Immature natural killer cell (primary cell): ENCODE data around the gene DOLK. TPM values are rescaled to one million over a fixed set of nuclear protein-coding genes. Genes with fewer than 3 reads are reported as not detected.

Experiments used
- DNase-seq, 3 donors: peaks; one replicate each; pipeline ENCODE4 v3.0.0; 2022; ENCODE audit warnings: mixed read lengths in 1 of 3
- H3K27ac Mint-ChIP-seq, 6 donors: one replicate each; pipeline ENCODE4 v1.8.0; 2020; ENCODE audit warnings: mixed read lengths in 6 of 6, mild to moderate bottlenecking in 5 of 6, inconsistent platforms in 4 of 6, moderate library complexity in 3 of 6
- H3K27me3 Mint-ChIP-seq, 3 donors: one replicate each; pipeline ENCODE4 v1.8.0; 2020 to 2021; ENCODE audit warnings: low read depth in 3 of 3, mild to moderate bottlenecking in 3 of 3, mixed read lengths in 3 of 3, moderate library complexity in 3 of 3, inconsistent platforms in 1 of 3
- H3K36me3 Mint-ChIP-seq, 3 donors: one replicate each; pipeline ENCODE4 v1.8.0; 2020; ENCODE audit warnings: mixed read lengths in 3 of 3, inconsistent platforms in 2 of 3, mild to moderate bottlenecking in 2 of 3
- H3K4me1 Mint-ChIP-seq, 2 donors: one replicate each; pipeline ENCODE4 v1.8.0; 2020; ENCODE audit warnings: inconsistent platforms in 2 of 2, mild to moderate bottlenecking in 2 of 2, mixed read lengths in 2 of 2, moderate library complexity in 1 of 2
- H3K4me3 Mint-ChIP-seq, 5 donors: one replicate each; pipeline ENCODE4 v1.8.0; 2020; ENCODE audit warnings: mild to moderate bottlenecking in 5 of 5, mixed read lengths in 5 of 5, inconsistent platforms in 3 of 5, moderate library complexity in 3 of 5
- H3K9me3 Mint-ChIP-seq, 6 donors: one replicate each; pipeline ENCODE4 v1.8.0; 2020; ENCODE audit warnings: mild to moderate bottlenecking in 6 of 6, mixed read lengths in 6 of 6, inconsistent platforms in 4 of 6, moderate library complexity in 3 of 6
- polyA plus RNA-seq, 3 donors: library from polyadenylated mRNA; unstranded; fragments of 300-500 nt; fragmentation: Illumina TruSeq; gene quantifications; one replicate each; pipeline ENCODE4 v1.2.3, GENCODE V29; 2021

Gene DOLK
- polyA plus RNA-seq, 3 donors from 2014 or later: 9.5 to 18.0 (median 10.0) TPM

- Mint-ChIP-seq H3K27me3 (peaks cover 4 to 13% (median 12%) of the 10 kb centered on the region in 3 donors), H3K27ac (peak overlapping the region; percentile 93 to 97 (median 96)), H3K9me3 (no peaks in the 10 kb centered on the region), H3K36me3 (peaks cover 8 to 34% (median 13%) of the 10 kb centered on the region in 3 donors), H3K4me1 (peaks cover 86 to 91% of the 10 kb centered on the region in 2 donors), H3K4me3 (peak overlapping the region; percentile 57 to 79 (median 73))
- no peak for DNase-seq
These were observed 49.0 kb downstream of the DOLK start for GRCh38 chr9:128898382-128898781.

- Mint-ChIP-seq H3K27ac (peak overlapping the region; percentile 78 to 91 (median 86)), H3K4me1 (peaks cover 77 to 87% of the 10 kb centered on the region in 2 donors), H3K4me3 (peak overlapping the region in 4 of 5 donors; percentile 33 to 72 (median 62)), H3K27me3 (peaks cover 2 to 10% (median 4%) of the 10 kb centered on the region in 3 donors), H3K36me3 (peaks cover 10 to 36% (median 17%) of the 10 kb centered on the region in 3 donors), H3K9me3 (no peaks in the 10 kb centered on the region)
- no peak for DNase-seq
These were observed 51.8 kb downstream of the DOLK start for GRCh38 chr9:128895556-128895955.

Other genes starting within 250 kb of the DOLK start
- gene PKN3, start 245.1 kb downstream of the DOLK start, polyA plus RNA-seq: 1 to 10 TPM; 2.1 to 3.9 (median 2.9) TPM
- gene ZDHHC12, start 223.5 kb downstream of the DOLK start, polyA plus RNA-seq: 10 to 100 TPM; 63.7 to 76.6 (median 66.6) TPM
- gene ZER1, start 175.7 kb downstream of the DOLK start, polyA plus RNA-seq: 10 to 100 TPM; 28.5 to 51.5 (median 43.0) TPM
- gene TBC1D13, start 160.3 kb downstream of the DOLK start, polyA plus RNA-seq: 10 to 100 TPM; 16.4 to 30.7 (median 19.4) TPM
- gene ENDOG, start 129.1 kb downstream of the DOLK start, polyA plus RNA-seq: 10 to 100 TPM; 18.4 to 34.0 (median 24.7) TPM
- 10 to 100 TPM; 54.2 to 82.1 (median 64.7) TPM for gene SPOUT1, start 117.8 kb downstream of the DOLK start, polyA plus RNA-seq
- gene KYAT1, start 65.7 kb downstream of the DOLK start, polyA plus RNA-seq: 10 to 100 TPM in 1 of 3 donors, 1 to 10 TPM in 2; 9.6 to 10.1 (median 10.0) TPM
- gene LRRC8A, start 65.5 kb downstream of the DOLK start, polyA plus RNA-seq: 10 to 100 TPM; 29.3 to 98.2 (median 34.6) TPM
- 1 to 10 TPM; 2.7 to 7.1 (median 4.1) TPM for gene PHYHD1, start 26.6 kb downstream of the DOLK start, polyA plus RNA-seq
- 10 to 100 TPM; 12.2 to 31.8 (median 18.6) TPM for gene NUP188, start 96 bp upstream of the DOLK start, polyA plus RNA-seq
- 10 to 100 TPM; 20.4 to 42.2 (median 24.1) TPM for gene SH3GLB2, start 80.7 kb upstream of the DOLK start, polyA plus RNA-seq
- 1 to 10 TPM; 4.8 to 9.1 (median 6.9) TPM for gene MIGA2, start 89.0 kb upstream of the DOLK start, polyA plus RNA-seq
- 10 to 100 TPM in 2 of 3 donors, 1 to 10 TPM in 1; 9.0 to 13.1 (median 12.9) TPM for gene DOLPP1, start 133.5 kb upstream of the DOLK start, polyA plus RNA-seq
- 10 to 100 TPM in 2 of 3 donors, 1 to 10 TPM in 1; 9.8 to 22.4 (median 16.7) TPM for gene CRAT, start 163.2 kb upstream of the DOLK start, polyA plus RNA-seq
- 10 to 100 TPM; 16.8 to 19.1 (median 19.0) TPM for gene PTPA, start 163.8 kb upstream of the DOLK start, polyA plus RNA-seq
- 1 to 10 TPM in 1 of 3 donors, under 1 TPM in 2; 0.15 to 1.1 (median 0.16) TPM for gene IER5L, start 230.7 kb upstream of the DOLK start, polyA plus RNA-seq